Measurements from ENCODE around the gene USP3.

DNA sequence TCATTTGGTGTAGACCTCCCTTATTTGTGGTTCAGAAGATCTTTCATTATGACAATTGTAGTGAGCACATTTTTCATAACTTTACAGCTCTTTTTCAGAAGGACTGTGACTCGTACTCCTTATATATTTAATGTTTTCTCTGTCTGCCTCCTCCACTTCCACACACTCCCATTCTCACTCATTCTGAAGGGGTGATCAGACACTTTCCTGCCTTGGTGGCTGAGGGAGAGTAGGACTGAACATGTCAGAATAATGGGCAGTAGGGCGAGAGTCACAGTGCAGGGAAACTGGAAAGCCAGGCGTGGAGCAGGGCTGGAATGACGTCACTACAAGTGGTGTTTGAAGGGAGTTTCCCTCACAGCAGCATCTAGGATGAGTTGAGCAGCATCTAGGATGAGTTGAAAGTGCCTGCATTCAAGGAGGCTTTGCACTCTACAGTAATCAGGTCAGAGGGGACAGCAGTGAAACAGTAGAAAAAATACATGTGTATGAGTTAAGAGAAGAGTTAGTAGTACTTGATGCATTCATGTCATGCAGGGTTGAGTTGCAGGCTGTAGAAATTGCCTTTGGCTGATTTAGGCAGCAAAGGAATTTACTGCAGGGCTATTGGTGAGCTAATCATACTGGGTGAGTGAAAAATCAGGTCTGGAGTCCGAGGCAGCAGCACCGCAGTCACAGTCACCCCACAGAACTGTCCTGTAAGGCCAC, 56.5 kb downstream of the USP3 start:
- TF ChIP-seq, protein P1, sequence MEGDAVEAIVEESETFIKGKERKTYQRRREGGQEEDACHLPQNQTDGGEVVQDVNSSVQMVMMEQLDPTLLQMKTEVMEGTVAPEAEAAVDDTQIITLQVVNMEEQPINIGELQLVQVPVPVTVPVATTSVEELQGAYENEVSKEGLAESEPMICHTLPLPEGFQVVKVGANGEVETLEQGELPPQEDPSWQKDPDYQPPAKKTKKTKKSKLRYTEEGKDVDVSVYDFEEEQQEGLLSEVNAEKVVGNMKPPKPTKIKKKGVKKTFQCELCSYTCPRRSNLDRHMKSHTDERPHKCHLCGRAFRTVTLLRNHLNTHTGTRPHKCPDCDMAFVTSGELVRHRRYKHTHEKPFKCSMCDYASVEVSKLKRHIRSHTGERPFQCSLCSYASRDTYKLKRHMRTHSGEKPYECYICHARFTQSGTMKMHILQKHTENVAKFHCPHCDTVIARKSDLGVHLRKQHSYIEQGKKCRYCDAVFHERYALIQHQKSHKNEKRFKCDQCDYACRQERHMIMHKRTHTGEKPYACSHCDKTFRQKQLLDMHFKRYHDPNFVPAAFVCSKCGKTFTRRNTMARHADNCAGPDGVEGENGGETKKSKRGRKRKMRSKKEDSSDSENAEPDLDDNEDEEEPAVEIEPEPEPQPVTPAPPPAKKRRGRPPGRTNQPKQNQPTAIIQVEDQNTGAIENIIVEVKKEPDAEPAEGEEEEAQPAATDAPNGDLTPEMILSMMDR (IDR thresholded peaks at IDR 0.05): no peak
- TF ChIP-seq POLR2AphosphoS5 (IDR thresholded peaks at IDR 0.05) (no peak), POLR2A (IDR thresholded peaks at IDR 0.05; ENCODE audit: low read depth) (no peak)

Data from esophagus muscularis mucosa (tissue), 3 donors.